GM18505 (cell line): ENCODE results near the gene OR12D2.
"Not testable (repeated sequence)": the region's sequence is repeated elsewhere in the genome, so short reads cannot be mapped to it uniquely, and the experiment has no call there.

Experiments
- ATAC-seq: cut with Tn5 transposase; IDR thresholded peaks from one replicate; pipeline ENCODE4 v1.9.1; 2021; ENCODE audit not compliant: unreplicated experiment
- POLR2A ChIP-seq: IDR thresholded peaks from 4 replicates; pipeline ENCODE4 v1.6.1; 2011; ENCODE audit warnings: borderline replicate concordance; ENCODE audit not compliant: insufficient read depth, insufficient read length; ENCODE audit errors: extremely low read depth

Gene OR12D2

GRCh38 chr6:29426654-29427053 lies 31.2 kb downstream of the OR12D2 start:
- ATAC-seq, result no peak
- no peak for TF ChIP-seq POLR2A

GRCh38 chr6:29436730-29437129 lies 41.3 kb downstream of the OR12D2 start:
- ATAC-seq, result not testable (repeated sequence)

GRCh38 chr6:29439006-29439405 lies 43.6 kb downstream of the OR12D2 start, which contains the start of gene OR10C1:
Gene OR10C1 (plus strand): TSS chr6:29439306. CDS start chr6:29440016, 710 bp downstream.
- TF ChIP-seq POLR2A, result no peak
- ATAC-seq, result no peak

GRCh38 chr6:29442719-29443118 lies 47.3 kb downstream of the OR12D2 start:
- TF ChIP-seq POLR2A, result no peak
- no peak for ATAC-seq

- not testable (repeated sequence) for ATAC-seq
These were observed 48.6 kb downstream of the OR12D2 start for GRCh38 chr6:29444031-29444430.
